NCI-H2081 treated with DMSO at 0.1 percent for 48 hours (cell line): Measurements from ENCODE around the gene PPP1R12C.
A peak's percentile ranks its signal among the peaks of the same experiment; 100 is the strongest.

Experiments
- DNase-seq: peaks from one replicate; lab custom pipeline; 2025; lab: John Stamatoyannopoulos, UW

PPP1R12C gene

DNA sequence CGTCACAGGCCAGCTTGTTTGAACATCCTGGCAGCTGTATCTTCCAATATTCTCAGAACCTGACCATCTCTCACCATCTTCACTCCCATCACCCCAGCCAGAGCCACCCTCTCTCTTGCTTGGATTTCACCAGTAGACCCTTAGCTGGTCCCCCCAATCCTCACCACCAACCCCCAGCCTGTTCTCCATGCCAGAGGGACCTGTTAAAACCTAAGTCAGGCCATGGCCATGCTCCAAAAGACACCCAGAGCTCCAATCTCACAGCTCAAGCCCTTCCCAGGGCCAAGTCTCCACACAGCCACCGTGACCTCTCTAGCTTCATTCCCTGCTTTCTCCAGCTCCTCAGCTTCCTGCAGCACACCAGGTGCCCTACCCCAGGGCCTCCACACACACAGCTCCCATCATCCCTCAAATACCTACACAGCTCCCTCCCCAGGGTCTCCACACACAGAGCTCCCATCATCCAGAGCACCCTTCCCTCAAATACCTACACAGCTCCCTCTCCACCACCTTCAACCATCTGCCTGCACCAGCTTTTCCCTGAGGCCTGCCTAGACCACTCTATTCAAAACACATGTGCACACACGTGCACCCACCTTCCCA, 28.0 kb downstream of the PPP1R12C start:
- no peak for DNase-seq

DNA sequence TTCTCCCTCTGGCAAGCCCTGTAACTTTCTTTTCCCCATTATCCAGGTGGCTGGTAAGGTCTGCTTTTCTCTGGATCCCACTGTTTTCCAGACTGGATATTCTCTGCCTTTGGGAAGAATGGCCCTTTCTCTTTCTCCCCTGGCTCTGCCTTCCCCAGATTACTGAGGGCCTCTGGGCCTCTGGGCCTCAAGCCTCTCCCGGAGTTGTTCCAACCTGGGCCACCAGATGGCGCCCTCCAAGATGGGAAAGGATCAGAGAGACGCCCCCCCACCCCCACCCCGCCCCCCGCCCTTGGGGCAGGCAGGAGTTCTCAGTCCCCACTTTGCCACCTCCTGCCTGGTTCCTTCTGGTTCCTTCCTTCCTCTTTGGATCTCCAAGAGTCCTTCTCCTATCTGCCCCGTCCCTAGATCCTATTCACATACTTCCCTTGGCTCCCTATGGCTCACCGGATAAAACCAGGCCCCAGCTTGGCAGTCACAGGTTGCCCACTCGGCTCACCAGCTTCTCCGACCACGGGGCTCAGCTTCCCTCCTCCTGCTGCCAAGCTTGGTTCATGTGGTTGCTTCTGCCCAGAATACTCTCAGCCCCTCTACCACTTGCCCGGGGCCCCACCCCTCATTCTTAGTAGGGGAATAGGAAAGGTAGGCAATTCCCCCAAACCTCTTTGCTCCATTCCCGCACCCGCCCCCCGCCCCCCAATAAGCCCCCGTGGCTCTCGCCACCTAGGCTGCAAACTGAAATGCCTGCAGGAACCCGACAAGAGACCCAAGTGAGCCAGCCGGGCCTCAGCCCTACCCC, 28.7 kb downstream of the PPP1R12C start:
- DNase-seq, result no peak

DNA sequence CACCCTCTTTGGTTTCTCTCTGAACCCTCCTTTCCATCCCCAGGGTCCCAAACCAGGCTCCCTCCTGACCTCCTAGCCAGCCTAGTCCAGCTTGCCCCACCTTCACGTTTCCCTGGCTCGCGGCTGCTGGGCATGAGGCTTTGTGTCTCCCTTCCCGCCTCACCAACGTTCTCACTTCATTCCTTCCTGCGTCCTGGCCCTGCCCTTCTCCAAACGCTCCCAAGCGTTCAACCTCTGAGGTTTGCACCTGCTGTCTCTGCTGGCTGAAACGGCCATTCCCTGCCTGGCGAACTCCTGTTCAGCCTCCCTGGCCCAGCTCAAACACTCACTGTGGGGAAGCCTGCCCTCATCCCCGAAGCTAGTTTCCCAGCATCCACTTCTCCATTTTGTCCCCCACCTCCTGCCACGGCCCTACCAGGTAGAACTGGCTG, 29.4 kb downstream of the PPP1R12C start:
- no peak for DNase-seq

DNA sequence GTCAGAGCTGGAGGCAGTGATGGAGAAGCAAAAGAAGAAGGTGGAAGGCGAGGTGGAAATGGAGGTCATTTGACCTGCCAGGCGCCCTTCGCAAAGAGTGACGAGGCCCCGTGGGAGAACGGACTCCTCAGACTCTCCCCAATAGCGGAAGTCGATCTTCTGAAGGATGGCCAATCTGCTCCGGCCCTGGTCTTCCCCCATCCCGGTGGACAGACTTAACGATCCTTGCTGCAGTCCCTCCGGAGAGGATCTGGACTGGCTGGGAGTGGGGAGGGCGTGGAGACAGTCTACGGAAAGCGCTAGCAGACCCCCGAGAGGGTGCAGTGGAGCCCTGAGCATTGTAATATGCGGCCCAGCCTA, 29.9 kb downstream of the PPP1R12C start:
- DNase-seq, result no peak

DNA sequence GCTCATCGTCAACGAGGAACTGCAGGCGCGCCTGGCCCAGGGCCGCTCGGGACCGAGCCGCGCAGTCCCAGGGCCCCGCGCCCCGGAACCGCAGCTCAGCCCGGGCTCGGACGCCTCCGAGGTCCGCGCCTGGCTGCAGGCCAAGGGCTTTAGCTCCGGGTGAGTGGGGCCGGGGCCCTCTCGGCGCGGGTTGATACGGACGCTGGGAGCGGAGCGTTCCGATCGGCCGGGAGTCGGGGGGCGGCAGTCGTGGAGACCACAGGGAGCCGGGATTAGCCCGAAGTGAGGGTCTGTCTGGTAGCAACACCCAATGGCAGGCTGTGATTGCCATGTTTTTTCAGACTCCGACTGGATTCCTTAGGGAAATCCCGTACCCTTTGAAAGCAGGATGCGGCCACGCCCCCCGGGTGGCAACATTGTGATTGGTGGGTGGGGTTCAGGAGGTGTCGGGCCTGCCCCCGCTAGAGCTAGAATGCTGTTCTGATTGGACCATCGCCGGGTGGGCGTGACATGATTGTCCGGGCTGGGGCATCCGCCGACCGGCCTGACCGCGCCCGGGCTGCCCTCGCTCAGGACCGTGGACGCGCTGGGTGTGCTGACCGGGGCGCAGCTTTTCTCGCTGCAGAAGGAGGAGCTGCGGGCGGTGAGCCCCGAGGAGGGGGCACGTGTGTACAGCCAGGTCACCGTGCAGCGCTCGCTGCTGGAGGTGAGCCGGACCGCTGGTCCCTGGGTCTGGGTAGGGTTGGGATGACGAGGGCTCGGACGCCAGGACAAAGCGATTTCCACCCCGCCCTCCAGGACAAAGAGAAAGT, 30.5 kb downstream of the PPP1R12C start:
- no peak for DNase-seq

DNA sequence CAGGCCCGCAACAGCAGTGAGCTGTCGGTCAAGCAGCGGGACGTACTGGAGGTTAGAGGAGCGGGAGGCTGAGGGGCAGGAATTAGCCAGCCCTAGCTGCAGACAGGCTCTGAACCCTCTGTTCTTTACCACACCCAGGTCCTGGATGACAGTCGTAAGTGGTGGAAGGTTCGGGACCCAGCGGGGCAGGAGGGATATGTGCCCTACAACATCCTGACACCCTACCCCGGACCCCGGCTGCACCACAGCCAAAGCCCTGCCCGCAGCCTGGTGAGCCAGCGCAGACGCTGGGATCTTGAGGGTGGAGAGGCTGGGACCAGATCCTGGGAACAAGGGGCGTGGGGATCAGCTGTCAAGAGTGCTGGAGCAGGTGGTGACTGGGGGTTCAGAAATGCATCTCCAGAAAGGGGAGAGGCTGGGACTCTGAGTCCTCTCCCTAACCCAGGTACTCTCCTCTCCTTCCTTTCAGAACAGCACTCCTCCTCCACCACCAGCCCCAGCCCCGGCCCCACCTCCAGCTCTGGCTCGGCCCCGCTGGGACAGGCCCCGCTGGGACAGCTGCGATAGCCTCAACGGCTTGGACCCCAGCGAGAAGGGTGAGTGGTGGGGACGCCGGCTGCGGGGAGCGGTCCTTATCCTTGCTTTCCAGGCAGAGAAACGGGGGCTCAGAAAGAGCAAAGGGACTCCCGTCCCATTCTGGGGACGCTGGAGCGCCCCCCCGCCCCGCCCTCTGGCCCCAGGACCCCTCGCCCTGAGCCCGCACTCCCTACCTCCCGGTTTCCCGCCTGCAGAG, 31.3 kb downstream of the PPP1R12C start:
- DNase-seq, result no peak

DNA sequence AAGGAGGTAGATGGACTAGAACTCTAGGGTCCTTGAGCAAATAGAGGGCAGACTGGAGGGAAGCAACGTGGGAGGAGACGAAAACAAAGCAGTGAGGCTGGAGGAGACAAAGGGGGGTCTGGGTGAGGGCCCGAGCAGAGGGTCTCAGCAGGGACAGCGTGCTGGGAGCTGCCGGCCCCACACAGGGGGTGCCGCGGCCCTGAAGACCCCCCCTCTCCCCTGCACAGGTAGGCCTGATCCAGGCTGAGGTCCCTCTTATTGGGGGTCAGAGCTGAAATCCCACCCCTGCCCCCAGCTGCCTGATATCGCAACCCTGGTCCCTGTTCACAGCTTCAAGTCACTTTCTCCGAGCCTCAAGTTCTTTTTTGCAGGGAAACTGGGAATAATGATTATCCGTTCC, 33.0 kb downstream of the PPP1R12C start:
- DNase-seq, result no peak

DNA sequence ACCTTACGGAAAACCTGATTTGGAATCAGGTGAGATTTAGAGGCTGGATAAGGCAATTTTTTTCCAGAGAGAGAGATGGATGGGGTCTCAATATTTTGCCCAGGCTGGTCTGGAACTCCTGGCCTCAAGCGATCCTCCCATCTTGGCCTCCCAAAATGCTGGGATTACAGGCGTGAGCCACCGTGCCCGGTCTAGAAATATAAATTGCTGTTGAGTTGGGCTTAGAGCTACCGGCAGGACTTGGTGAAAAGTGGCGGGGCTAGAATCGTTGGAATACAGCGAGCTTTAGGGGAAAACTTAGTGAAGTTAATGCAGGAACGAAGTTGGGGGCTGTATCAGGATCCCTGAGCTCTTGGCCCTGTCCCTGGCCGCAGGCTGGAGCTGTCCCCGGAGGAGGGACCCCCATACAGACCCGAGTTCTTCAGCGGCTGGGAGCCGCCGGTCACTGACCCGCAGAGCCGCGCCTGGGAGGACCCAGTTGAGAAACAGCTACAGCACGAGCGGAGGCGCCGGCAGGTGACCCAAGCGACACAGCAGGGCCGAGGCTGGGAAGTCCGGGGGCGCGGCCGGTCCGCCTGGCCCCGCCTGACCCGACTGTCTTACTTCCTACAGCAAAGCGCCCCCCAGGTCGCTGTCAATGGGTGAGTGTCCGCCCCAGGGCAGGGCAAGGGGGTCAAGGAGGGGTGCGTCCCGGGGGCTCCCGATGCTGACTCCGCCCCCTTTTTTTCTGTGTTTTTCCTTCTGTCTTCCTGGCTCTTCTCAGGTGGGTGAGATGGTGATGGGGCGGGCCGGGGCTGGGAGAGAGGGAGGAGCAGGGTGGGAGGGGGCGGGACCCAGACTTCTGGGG, 34.2 kb downstream of the PPP1R12C start:
- DNase-seq, result no peak

DNA sequence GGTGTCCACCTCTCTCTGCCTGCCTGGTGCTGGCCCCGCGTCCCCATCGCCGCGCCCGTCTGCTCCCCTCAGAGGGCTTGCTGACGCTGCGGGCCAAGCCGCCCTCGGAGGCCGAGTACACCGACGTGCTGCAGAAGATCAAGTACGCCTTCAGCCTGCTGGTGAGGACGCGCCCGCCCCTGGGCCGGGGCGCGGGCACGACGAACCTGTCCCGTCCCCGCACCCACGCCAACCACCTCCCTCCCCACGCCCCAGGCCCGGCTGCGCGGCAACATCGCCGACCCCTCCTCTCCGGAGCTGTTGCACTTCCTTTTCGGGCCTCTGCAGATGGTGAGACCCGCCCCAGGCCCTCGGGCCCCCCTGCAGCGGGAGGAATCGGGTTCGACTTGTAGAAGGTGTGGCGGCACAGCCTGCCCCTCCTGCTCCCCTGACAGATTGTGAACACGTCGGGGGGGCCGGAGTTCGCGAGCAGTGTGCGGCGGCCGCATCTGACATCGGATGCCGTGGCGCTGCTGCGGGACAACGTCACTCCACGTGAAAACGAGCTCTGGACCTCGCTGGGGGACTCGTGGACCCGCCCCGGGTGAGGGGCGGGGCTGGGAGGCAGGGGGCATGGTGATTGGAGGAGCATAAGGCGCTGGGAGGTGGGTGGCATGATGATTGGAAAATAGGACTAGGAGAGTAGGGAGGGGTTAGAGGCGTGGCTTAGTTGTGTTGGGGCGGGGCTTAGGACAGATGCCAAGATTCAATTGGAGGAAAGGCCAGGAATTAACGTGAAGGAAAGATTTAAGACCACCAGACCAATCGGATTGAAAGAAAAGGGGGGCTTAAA, 35.2 kb downstream of the PPP1R12C start:
- no peak for DNase-seq

DNA sequence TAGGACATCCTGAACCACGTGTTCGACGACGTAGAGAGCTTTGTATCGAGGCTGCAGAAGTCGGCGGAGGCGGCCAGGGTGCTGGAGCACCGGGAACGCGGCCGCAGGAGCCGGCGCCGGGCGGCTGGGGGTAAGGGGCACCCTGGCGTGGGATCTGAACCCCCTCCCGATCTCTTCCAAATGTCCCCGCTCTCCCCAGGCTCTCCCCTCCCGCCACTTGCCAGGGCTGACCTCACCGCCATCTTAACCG, 35.7 kb downstream of the PPP1R12C start:
- no peak for DNase-seq

DNA sequence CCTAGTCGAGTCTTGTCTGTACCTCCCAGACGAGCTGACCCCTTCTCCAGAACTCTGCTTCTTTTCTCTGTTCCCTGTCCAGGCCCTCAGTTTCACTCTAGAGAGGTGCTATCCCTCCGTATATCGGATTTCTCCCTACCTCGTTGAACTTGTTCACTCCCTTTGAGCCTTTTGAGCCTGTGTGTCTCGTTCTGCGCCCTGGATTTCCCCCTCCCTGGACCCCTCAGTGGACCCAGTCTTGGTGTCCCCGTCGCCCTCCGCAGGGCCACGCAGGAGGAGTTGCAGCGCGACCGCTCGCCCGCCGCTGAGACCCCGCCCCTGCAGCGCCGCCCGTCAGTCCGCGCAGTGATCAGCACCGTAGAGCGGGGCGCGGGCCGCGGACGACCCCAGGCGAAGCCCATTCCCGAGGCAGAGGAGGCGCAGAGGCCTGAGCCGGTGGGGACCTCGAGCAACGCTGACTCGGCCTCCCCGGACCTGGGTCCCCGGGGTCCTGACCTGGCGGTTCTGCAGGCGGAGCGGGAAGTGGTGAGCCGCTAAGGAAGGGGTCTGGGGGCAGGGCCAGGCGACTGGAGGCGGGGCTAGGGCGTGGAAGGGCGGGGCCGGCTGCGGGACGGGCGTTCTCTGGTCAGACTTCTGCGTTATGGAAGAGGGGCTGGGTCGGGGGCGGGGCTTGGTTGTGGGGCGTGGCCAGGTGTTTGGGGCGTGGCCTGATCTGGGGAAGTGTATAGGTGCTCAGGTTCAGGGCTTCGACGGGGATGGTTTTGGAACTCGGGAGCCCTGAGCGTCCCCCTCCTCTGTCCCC, 36.3 kb downstream of the PPP1R12C start:
- no peak for DNase-seq

DNA sequence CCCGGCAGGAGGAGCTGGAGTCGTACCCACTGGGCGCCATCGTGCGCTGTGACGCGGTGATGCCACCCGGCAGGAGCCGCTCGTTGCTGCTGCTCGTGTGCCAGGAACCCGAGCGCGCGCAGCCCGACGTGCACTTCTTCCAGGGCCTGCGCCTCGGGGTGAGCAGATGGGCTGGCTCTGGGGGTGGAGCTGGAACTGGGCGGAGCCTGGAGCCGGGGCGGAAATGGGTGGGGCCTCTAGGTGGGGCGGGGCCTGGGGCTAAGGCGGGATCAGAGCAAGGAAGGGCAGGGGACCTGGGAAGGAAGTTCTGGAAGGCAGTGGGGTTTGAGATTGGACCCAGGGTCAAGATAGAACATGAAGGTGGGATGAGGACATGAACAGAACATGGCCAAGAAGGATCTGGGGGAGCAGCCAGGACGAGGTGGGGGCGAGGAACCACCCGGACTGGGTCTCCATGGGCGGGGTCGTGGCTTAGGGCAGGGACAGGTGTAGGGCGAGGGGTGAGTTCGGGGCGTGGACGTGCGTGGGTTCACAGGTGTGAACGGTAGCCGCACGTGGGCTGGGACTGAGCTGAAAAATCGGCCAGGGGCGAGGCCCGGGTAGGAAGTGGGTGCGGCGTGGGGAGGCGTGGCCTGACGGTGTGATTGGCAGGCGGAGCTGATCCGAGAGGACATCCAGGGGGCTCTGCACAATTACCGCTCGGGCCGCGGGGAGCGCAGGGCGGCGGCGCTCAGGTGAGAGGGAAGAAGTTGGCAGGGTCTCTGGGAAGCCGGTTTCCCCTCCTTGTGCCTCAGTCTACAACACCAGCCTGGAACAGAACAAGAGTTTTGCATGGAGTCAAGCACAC, 37.1 kb downstream of the PPP1R12C start:
- peak; percentile 54 for DNase-seq

DNA sequence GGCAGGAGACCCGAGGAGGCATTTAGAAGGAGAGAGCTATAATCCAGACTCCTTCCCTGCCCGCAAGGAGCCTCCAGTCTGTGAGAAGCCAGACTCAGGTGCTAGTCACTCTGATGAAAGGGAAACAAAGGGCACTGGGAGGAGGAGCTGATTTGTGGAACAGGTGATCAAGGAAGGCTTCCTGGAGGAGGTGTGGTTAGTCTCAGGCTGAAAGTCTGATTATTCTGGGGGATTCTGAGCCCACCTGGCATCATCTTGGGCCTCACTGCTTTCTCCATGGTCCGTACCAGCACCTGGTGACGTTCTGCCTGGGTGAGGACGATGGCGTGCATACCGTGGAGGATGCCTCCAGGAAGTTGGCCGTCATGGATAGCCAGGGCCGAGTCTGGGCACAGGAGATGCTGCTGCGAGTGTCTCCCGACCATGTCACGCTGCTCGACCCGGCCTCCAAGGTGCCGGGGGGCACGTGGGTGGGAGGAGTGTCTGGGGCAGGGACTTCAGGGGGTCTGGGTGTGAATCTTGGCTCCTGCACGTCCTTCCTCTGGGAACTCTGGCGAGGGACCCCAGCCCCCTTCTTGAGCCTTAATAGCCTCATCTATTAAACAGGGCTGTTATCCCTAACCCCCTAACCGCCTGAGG, 37.9 kb downstream of the PPP1R12C start:
- no peak for DNase-seq

DNA sequence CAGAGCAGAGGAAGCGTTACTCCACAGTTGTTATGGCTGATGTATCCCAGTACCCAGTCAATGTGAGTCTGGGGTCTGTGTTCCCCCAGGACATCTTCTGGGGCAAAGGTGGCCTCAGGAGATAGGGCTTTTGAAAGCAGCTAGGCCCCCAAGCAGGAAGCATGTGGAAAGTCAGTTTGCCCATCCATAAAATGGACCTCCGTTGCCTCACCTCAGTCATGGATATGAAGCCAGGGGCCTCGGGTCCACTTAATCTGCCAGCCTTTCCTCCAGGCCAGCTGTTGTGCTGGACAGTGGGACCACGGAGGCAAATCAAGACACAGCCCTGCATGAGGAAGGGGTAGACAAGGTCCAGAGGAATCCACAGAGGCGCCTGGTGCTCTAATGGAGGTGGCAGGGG, 38.4 kb downstream of the PPP1R12C start:
- no peak for DNase-seq

DNA sequence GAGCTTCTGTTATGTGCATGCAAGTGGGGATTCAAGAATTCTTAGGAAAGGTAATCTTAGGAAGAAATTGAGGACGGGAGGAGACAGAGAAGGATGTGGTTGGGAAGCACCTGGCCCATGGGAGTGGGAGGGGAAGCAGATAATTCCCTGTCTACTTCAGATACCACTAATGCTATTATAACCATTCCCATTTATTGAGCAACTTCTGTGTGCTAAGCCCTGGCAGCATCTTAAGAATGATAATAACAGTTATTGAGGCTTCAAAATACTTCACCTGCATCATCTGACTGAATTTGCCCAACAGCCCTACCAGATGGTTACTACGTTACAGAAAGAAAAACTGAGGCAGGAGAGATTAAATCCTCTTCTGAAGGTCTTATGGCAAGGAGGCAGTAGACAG, 40.3 kb downstream of the PPP1R12C start:
- no peak for DNase-seq

DNA sequence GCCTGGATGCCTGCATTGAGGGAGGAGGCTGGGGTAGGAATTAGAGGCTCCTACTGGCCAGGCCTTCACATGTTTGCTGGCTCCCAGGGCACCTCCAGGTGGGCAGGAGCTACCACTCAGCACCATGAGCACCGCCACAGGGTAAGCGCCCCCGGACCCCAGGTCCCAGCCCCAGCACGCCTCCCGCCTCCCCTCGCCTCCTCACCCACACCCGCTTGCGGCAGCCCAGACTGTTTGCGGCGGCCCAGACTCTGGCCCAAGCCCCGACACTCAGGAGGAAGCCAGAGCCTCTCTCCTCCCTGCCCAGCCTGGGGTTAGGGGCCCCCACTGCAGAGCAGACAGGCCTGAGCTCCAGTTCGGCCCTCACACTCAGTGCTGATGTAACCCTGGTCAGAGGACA, 41.1 kb downstream of the PPP1R12C start:
- no peak for DNase-seq

DNA sequence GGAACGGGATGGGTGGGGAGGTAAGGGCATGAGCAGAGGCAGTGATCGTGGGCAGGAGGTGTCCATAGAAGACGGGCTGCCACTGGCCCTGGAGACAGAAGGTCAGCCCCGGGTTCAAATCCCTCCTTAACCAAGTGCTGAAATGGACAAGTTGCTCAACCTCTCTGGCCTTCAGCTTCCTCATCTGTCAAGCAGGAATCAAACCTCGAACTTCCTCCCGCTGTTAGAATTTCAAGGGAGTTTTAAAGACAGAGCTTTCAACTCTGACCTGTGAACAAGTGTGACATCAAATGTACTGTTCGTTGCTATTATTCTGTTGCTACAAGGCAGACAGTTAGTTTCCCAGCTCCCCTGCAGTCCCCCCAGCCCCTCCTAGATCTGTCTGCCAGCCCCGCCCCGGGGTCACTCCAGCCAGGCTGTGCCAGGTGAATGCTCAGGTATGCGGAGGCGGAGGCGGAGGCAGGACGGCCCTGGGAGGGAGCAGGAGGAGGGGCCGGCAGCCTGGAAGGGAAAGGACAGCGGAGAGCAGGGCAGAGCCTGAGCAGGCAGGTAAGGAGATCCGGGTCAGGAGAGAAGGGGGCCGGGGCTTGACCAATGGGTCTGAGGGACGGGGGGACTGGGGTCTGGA, 42.0 kb downstream of the PPP1R12C start, which contains the start of gene EPS8L1:
Gene EPS8L1, plus strand, starts transcription at position 499 of the 628 bp plus-strand sequence. CDS start 576 bp downstream, outside the sequence.
- DNase-seq, result no peak

DNA sequence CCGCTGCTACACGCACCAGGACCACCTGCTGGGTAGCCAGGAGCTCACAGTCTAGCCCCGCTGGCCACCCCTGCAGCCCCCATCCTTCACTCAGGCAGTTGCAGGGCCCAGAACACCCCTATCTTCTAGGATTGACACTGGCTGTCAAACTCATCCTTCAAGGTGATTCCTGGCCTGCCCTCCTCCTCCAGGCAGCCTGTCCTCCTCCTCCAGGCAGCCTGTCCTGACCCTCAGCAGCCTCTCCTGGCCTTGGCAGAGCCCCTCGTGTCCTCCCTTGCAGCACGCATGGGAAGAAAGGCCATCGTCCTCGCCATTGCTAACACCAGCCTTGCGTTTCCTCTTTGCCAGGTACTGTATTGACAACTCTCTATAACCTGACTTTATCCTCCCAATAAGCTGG, 45.5 kb downstream of the PPP1R12C start:
- no peak for DNase-seq
